Panc1 (cell line): ENCODE measurements around the gene PGC.

Experiments
- CTCF ChIP-seq: fragments of 450-650 bp; IDR thresholded peaks from 2 replicates; pipeline ENCODE4 v1.5.1; 2017; ENCODE audit warnings: mild to moderate bottlenecking
- POLR2AphosphoS5 ChIP-seq: IDR thresholded peaks from 2 replicates; pipeline ENCODE4 v1.6.1; 2012; ENCODE audit warnings: mild to moderate bottlenecking, low read depth, low read length, moderate library complexity
- REST ChIP-seq, 2 experiments: IDR thresholded peaks; 2 replicates each; pipeline ENCODE4 v1.6.1; 2011 to 2012; ENCODE audit warnings: low read depth in 2 of 2, control low read depth in 1 of 2, low read length in 1 of 2, mild to moderate bottlenecking in 1 of 2, moderate library complexity in 1 of 2; ENCODE audit not compliant: insufficient read depth in 1 of 2
- TCF7L2 ChIP-seq: IDR thresholded peaks from 2 replicates; pipeline ENCODE4 v1.6.1; 2011; ENCODE audit warnings: mild to moderate bottlenecking, low read depth, low read length, inconsistent platforms

GRCh38 chr6:41737591-41738130, 9.5 kb downstream of the PGC start:
- TF ChIP-seq POLR2AphosphoS5, result no peak
- TF ChIP-seq CTCF, result no peak
- no peak for TF ChIP-seq REST (IDR thresholded peaks at IDR 0.05; ENCODE audit: insufficient read depth in 1 of 2, low read depth in 2 of 2, low read length in 1 of 2)
- no peak for TF ChIP-seq TCF7L2
